ENCODE data around the gene EXOSC3.

The EXOSC3 gene

DNA sequence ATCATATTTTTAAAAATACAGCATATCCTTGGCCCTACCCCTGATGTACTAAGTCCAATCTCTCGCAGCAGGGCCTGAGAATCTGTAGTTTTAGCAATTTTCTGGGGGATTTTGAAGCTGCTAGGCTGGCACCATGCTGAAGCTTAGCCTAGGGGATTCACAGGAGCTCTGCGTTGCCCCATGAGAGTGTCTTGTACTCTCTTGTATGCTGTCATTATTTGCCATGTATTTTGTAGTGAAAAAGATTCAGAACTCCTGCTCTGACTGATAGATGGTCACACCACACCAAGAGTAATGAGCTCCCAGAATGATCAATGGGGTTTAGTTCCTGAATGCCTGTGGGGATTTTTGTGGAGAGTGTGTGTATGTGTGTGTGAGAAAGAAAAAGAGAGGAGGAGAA is 51.9 kb downstream of the EXOSC3 start:
- no peak for DNase-seq

DNA sequence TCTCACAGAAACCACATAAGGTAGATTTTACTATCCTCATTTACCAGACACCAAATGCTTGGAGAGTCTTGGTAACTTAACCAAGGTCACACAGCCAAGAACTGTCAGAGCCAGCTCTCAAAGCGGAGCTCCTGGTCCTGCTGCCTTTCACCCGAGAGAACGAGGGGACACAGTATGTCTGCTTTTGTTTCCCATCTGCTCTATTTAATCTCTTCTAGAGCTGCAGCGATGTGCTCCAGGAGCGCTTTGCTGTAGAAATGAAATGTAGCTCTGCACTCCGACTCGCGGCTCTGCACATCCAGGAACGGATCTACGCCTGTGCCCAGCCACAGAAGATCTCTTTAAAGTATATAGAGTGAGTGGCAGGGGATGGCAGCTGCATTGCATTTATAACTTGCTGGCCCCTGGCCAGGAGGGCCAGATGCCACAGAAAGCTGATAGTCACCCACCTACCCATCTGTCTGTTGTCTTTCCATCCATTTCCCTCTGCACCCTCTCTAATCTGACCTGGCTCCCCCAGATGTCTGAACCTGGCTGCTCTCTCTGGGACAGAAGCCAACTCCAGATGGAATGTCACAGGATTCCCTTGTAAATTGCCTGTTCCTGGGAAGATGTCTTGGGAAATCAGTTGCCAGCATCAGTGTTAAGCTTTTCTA is 52.6 kb downstream of the EXOSC3 start:
- no peak for DNase-seq

DNA sequence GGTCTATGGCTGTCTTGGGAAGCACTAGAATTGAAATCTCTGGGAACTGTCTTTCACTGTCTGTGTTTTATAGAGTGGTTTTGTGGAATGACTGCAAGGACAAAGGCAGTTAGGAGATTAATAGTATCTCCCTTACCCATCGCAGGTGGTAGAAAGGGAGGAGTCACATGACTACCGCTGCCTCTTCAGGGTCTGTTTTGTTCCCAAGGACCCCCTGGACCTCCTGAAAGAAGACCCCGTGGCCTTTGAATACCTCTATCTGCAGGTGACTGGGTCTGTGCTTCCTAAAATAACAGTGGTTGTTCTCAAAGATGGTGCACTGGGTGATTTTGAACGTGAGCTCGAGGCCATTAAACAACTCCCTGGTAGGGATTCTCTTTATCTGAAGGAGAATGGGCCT is 54.0 kb downstream of the EXOSC3 start:
- no peak for DNase-seq

DNA sequence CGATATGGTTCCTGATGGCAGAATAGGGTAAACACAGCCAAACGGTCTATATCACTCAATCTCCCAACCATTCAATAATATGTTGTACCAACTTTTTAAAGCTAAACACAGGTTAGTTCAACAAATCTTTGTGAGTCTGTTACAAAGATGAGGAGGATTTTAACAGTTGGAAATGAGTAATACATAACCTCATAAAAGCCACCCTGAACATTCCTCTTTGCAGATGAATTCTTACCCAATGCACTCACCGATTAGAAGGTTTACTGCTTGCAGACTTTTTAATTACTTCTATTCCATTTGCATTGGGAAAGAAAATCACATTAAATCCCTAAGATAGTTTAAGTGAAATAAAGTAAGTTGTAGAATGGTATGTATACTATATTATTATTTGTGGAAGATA is 54.6 kb downstream of the EXOSC3 start:
- no peak for DNase-seq
